ENCODE results near the gene MATK.
A peak's percentile ranks its signal among the peaks of the same experiment; 100 is the strongest.
"Not testable (repeated sequence)": the region's sequence is repeated elsewhere in the genome, so short reads cannot be mapped to it uniquely, and the experiment has no call there.

Gene MATK

GRCh38 chr19:3770136-3770999 lies 15.8 kb downstream of the MATK start:
- no peak for DNase-seq (ENCODE audit: low spot score)

GRCh38 chr19:3769494-3769893 lies 16.7 kb downstream of the MATK start:
- DNase-seq (ENCODE audit: low spot score), result no peak

DNA sequence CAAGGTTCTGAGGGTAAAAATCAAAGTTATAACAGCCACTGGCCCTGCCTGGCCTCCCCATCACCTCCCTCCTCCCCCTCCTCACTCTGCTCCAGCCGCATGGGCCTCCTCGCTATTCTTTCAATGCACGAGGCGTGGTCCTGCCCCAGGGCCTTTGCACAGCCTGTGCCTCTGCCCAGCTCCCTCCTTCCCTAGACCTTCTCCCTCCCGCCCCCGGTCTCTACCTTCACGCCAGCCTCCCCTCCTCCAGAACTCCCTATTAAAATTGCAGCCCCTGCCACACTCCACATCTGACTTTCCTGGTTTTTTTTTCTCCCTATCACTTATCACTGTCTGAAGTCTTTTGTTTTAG lies 17.5 kb downstream of the MATK start:
- no peak for DNase-seq (ENCODE audit: low spot score)

GRCh38 chr19:3768015-3768747 lies 18.0 kb downstream of the MATK start:
- no peak for DNase-seq (ENCODE audit: low spot score)

GRCh38 chr19:3767050-3767449 lies 19.1 kb downstream of the MATK start:
- no peak for DNase-seq (ENCODE audit: low spot score)

DNA sequence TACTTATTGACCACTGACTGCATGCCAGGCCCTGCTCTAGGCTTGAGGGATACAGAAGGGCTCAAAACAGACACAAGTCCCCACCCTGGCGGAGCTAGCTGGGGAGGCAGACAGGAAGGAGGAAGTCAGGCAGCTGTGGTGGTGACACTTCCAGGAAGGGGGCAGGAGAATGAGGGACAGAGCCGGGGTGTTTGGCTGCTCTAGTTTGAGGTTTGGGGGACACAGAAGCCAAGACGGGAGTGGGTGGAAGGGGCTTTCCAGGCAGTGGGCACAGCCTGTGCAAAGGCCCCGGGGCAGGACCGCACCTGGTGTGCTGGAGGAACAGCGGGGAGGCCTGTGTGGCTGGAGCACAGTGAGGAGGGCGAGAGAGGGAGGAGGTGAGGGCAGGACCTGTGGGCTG lies 19.7 kb downstream of the MATK start:
- no peak for DNase-seq (ENCODE audit: low spot score)

GRCh38 chr19:3765757-3766156 lies 20.4 kb downstream of the MATK start:
- not testable (repeated sequence) for DNase-seq (ENCODE audit: low spot score)

- DNase-seq (ENCODE audit: low spot score), result no peak
Measured at GRCh38 chr19:3765121-3765520, 21.1 kb downstream of the MATK start.

- DNase-seq (ENCODE audit: low spot score), result peak; percentile 100
Measured at GRCh38 chr19:3762501-3763459, 23.4 kb downstream of the MATK start, which contains the start of gene MRPL54. MRPL54 (plus strand) TSS chr19:3762682; CDS start chr19:3762701, 19 bp downstream.

GRCh38 chr19:3762130-3762473 lies 24.1 kb downstream of the MATK start:
- DNase-seq (ENCODE audit: low spot score), result no peak

DNA sequence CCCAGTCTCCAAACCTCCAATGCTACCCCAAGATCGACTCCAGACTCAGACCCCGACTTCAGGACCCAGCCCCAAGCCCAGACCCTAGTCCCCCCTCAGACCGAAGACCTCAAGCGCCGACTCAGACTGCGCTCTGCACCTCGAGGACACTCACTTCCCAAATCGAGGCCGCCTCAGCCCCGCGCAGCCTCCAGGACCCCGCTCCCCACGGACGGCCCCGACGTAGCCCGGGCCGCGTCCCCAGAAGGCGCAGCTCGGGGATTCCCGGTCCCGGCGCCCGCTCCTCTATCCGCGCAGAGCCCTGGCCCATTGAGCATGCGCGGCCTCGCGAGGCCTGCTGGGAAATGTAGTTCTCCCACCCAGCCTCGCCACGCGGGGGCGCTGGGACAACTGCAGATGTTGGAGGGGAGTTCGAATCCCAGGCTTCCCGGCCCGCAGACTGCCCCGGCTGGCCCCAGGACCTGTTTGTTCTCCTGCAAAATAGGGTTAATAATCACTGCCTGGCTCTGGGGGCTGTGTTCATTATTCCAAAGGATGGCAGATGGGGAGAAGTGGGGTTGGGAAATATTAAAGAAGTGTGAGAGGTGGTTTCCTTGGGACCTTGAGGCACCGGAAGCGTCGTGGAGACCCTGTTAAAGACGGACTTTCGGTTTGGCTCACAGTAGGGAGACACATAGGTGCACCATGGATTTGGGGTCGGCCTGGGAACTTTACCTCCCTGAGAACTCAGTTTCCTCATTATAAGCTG lies 24.6 kb downstream of the MATK start, which contains the start of gene APBA3:
Gene APBA3, minus strand, starts transcription at position 311 of the 748 bp plus-strand sequence. CDS start 1,428 bp downstream, outside the sequence.
- peak; percentile 95 for DNase-seq (ENCODE audit: low spot score)

DNA sequence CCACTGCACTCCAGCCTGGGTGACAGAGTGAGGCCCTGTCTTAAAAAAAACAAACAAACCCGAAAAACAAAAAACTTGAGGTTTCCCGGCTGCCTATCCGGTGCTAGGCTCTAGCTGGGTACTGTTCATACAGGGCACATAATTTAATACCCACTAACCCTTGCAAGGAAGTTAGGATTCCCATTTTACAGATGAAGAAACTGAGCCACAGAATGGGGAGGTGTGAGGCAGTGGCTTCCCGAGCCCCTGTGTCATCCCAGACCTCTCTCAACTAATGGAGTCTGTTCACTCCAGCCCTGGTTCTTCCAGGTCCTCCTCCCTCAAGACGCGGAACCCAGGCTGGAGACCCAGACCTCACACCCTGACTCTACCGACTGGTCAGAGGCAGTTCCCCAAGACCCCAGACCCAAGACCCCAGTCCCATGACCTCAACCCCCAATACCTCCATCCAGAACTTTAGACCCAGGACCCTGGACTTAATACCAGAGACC lies 25.3 kb downstream of the MATK start:
- no peak for DNase-seq (ENCODE audit: low spot score)

DNA sequence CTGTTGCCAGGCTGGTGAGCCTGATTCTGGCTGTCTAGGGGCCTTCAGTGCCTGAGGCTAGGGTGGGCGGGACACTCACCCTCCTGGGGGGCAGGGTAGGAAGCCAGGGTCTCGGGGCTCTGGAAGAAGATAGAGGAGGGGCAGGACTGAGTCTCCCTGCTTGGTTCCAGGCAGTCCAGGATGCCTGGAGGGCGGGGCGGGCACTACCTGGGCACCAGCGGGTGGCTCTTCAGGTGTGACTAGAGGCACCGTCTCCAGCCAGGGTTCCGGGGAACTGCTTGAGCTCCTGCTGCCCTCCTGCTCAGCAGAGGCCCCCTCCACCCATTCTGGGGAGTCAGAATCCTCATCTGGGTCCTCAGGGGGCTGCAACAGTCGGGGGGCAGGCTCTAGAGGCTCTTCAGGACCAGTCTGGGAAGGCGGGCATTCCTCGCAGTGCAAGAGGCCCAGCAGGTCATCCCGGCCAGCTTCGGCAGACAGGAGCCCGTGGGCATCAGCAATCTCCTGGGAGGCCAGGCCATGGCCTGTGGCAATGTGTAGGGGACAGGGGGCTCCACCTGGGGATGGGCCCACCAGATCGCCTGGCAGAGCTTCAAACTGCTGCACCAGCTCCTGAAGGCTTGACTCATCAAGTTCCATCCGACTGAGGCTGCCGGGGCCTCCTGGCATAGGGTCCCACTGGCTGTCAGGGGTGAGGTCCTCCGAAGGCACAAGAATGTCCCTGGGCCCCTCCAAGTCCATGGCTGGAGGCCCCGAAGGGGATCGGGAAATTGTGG lies 26.5 kb downstream of the MATK start:
- no peak for DNase-seq (ENCODE audit: low spot score)

GRCh38 chr19:3758297-3758696 lies 27.9 kb downstream of the MATK start:
- not testable (repeated sequence) for DNase-seq (ENCODE audit: low spot score)

DNA sequence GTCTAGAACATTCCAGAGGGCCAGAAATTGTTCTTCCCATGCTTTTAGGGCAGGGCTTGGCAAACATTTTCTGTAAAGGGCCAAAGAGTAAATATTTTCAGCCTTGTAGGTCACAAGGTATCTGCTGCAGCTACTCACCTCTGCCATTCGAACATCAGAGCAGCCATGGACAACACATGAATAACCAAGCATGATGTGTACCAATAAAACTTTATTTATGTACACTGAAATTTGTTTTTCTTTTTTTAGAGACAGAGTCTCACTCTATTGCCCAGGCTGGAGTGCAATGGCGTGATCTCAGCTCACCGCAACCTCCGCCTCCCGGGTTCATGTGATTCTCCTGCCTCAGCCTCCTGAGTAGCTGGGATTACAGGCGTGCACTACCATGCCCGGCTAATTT lies 28.5 kb downstream of the MATK start:
- not testable (repeated sequence) for DNase-seq (ENCODE audit: low spot score)

DNA sequence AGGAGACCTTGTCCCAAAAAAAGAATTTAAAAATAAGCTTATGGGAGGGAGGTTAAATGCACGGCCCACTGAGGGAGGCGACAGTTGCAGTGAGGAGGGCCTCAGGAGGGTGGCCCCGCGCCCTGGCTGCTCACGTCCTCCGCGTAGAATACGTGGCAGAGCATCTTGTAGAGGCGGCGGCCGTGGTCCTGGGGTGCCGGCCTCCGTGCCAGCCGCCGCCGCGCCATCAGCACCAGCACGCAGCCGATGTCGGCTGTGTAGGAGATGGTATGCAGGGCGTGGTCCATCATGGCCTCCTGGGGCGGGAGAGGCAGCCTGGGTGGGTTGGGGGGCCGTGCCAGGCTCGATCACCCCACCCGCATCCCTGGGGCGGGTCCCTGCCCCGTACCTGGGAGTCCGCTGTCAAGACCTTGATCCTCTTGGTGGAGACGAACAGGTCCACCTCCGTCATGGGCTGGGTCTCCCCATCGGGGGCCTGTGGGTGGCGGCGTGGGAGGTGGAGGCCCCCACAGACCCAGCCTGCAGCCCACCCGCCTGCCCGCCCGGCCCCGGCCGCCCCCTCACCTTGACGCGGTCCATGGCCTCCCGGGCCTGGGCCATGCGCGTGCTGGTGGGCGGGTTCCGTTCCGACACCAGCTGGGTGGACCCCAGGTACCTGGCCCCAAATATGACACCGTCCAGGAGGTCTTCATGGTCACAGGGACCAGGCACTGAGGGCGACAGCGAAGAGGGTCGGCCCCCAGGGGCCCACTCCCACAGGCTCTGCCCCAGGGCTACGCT lies 32.4 kb downstream of the MATK start:
- no peak for DNase-seq (ENCODE audit: low spot score)

DNA sequence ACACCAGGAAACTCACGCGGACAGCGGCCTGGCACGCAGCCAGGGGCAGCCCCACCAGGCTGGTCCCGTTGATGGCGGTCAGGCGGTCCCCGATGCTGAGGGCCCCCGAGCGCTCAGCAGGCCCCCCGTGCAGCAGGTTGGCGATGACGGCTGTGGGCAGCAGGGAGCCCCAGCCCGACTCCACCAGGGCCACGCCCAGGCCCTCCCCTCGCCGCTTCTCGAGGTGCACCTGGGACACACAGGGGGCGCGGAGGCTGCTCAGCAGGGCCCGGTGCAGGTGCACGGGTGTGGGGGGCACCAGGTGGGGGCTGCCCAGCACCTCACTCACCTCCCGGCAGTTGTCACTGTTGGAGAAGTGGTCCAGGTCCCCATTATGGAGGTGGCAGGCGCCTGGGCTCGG lies 33.7 kb downstream of the MATK start:
- no peak for DNase-seq (ENCODE audit: low spot score)

DNA sequence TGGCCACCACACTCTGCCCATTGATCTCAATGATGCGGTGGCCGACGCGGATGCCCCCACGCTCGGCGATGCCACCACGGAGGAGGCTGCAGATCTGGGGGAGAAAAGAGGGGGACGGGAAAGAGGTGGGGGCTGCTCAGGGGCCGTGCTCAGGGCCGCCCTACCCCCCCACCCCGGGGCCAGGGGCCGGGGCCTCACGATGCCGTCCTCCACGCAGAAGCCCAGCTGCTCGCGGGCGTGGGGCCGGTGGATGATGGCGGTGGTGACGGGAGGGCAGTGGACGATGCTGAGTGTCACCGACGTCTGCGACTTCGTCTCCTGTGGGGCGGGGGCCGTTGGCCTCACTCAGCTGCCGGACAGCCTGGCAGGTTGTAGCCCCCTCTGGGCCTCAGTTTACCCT lies 34.9 kb downstream of the MATK start:
- no peak for DNase-seq (ENCODE audit: low spot score)

- DNase-seq (ENCODE audit: low spot score), result no peak
Measured at GRCh38 chr19:3750211-3750610, 36.0 kb downstream of the MATK start.

DNA sequence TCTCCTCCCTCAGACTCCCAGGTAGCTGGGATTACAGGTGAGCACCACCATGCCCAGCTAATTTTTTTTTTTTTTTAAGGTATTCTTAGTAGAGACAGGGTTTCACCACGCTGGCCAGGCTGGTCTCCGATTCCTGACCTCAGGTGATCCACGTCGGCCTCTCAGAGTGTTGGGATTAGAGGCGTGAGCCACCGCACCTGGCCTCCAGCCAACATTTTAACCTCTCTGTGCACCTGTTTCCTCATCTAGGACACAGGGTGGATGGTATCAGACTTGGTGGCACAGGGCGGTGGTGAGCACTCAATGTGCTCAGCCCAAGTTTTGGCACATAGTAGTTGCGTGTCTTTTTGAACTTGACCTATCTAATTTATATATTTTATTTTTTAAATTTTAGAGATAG lies 37.2 kb downstream of the MATK start:
- DNase-seq (ENCODE audit: low spot score), result no peak

Data from NAMALWA (cell line).